Activated naive CD8-positive, alpha-beta T cell treated with anti-CD3 and anti-CD28 coated beads, Interleukin-2, amount 50 U/mL, for 16 hours (primary cell): ENCODE data around the gene ST7.

Source experiments
- DNase-seq: peaks from one replicate; pipeline ENCODE4 v3.0.0-alpha.2; 2020; ENCODE audit warnings: low read depth, low spot score

ST7 gene

GRCh38 chr7:117065571-117066150 is 112.4 kb downstream of the ST7 start:
- DNase-seq: no peak

GRCh38 chr7:117066668-117067067 is 113.4 kb downstream of the ST7 start:
- DNase-seq: no peak

GRCh38 chr7:117067340-117067739 is 114.0 kb downstream of the ST7 start:
- DNase-seq: no peak

- DNase-seq: no peak
Measured at GRCh38 chr7:117068511-117069145, 115.3 kb downstream of the ST7 start.

GRCh38 chr7:117069379-117069778 is 116.1 kb downstream of the ST7 start:
- DNase-seq: no peak

GRCh38 chr7:117071551-117071950 is 118.2 kb downstream of the ST7 start:
- DNase-seq: no peak

- no peak for DNase-seq
Measured at GRCh38 chr7:117072620-117073118, 119.4 kb downstream of the ST7 start.

- no peak for DNase-seq
Measured at GRCh38 chr7:117074378-117074777, 121.1 kb downstream of the ST7 start.

- DNase-seq: no peak
Measured at GRCh38 chr7:117075934-117076333, 122.6 kb downstream of the ST7 start.

- no peak for DNase-seq
Measured at GRCh38 chr7:117076426-117076943, 123.2 kb downstream of the ST7 start.

GRCh38 chr7:117077658-117078057 is 124.4 kb downstream of the ST7 start:
- DNase-seq: no peak

GRCh38 chr7:117082647-117083046 is 129.3 kb downstream of the ST7 start:
- DNase-seq: no peak

- DNase-seq: no peak
Measured at GRCh38 chr7:117083648-117084047, 130.3 kb downstream of the ST7 start.

- DNase-seq: no peak
Measured at GRCh38 chr7:117084286-117084685, 131.0 kb downstream of the ST7 start.

- no peak for DNase-seq
Measured at GRCh38 chr7:117085275-117085674, 132.0 kb downstream of the ST7 start.

- DNase-seq: no peak
Measured at GRCh38 chr7:117085769-117086463, 132.6 kb downstream of the ST7 start.

GRCh38 chr7:117086788-117087187 is 133.5 kb downstream of the ST7 start:
- DNase-seq: no peak

GRCh38 chr7:117087639-117088396 is 134.5 kb downstream of the ST7 start:
- DNase-seq: no peak

- no peak for DNase-seq
Measured at GRCh38 chr7:117088623-117089194, 135.4 kb downstream of the ST7 start.

GRCh38 chr7:117090791-117091190 is 137.5 kb downstream of the ST7 start:
- no peak for DNase-seq

- no peak for DNase-seq
Measured at GRCh38 chr7:117091721-117092120, 138.4 kb downstream of the ST7 start.

GRCh38 chr7:117092785-117093184 is 139.5 kb downstream of the ST7 start:
- no peak for DNase-seq
